K562 (cell line): ENCODE measurements around the gene CYTH1. TPM values are rescaled to one million over a fixed set of nuclear protein-coding genes. Genes with fewer than 3 reads are reported as not detected.

Experiments
- ATF4 ChIP-seq: fragments of 450-650 bp; formaldehyde crosslinking; IDR thresholded peaks from 2 replicates; pipeline ENCODE4 v1.4.0; 2022; ENCODE audit warnings: mild to moderate bottlenecking, moderate library complexity
- E4F1 ChIP-seq: fragments of 250-450 bp; sonication (Bioruptor Pico); IDR thresholded peaks from 2 replicates; pipeline ENCODE4 v1.5.0; 2021; ENCODE audit warnings: mild to moderate bottlenecking, borderline replicate concordance
- FOSL1 ChIP-seq: fragments of 200-800 bp; sonication (Bioruptor generic); conservative IDR thresholded peaks from 2 replicates; pipeline ENCODE4 v1.6.1; 2016; ENCODE audit warnings: missing genetic modification characterization, missing compliant biosample characterization
- MBD2 ChIP-seq: sonication (generic); IDR thresholded peaks from 2 replicates; pipeline ENCODE4 v1.6.1; 2016; ENCODE audit warnings: low read depth, borderline replicate concordance
- MXI1 ChIP-seq: IDR thresholded peaks from 2 replicates; pipeline ENCODE4 v1.6.1; 2011; ENCODE audit warnings: low read depth, mild to moderate bottlenecking, improper control_type of control experiment, low read length
- NFXL1 ChIP-seq: fragments of 450-650 bp; formaldehyde crosslinking; IDR thresholded peaks from 2 replicates; pipeline ENCODE4 v1.4.0; 2021; ENCODE audit warnings: mild to moderate bottlenecking
- PRDM10 ChIP-seq: fragments of 450-650 bp; IDR thresholded peaks from 2 replicates; pipeline ENCODE4 v1.6.1; 2018; ENCODE audit not compliant: partially characterized antibody
- SREBF1 ChIP-seq: fragments of 150-350 bp; IDR thresholded peaks from 2 replicates; pipeline ENCODE4 v1.6.1; 2014; ENCODE audit warnings: antibody characterized with exemption, low read depth, low read length, borderline replicate concordance
- SRF ChIP-seq, 2 experiments: fragments of 250-450, 450-650 bp in 1 of 2; sonication (Bioruptor Pico) in 1 of 2; sonication (generic) in 1 of 2; formaldehyde crosslinking; IDR thresholded peaks; 2 replicates each; pipeline versions ENCODE4 v1.5.0 to v1.5.1; 2020 to 2022; ENCODE audit warnings: mild to moderate bottlenecking in 1 of 2, missing genetic modification reagents in 1 of 2
- ZBTB33 ChIP-seq: sonication (generic); formaldehyde crosslinking; IDR thresholded peaks from 2 replicates; pipeline ENCODE4 v1.8.1; 2023; ENCODE audit warnings: mild to moderate bottlenecking, missing genetic modification reagents
- ZNF77 ChIP-seq: fragments of 250-450 bp; sonication (Bioruptor Pico); IDR thresholded peaks from 2 replicates; pipeline ENCODE4 v1.5.0; 2020
- polyA plus RNA-seq, 8 experiments: library from polyadenylated mRNA; depleted of rRNA in 4 of 8; stranded (reverse) in 5 of 8; unstranded in 3 of 8; fragments of >200 nt; fragmentation: Nextera tagmentation in 2 of 8; fragmentation: Illumina TruSeq in 1 of 8; extraction: Ambion mirVana in 2 of 8; extraction: Trizol in 1 of 8; gene quantifications; 2 replicates each; pipeline versions ENCODE4 v1.2.1 to v1.2.3, GENCODE V29; 2011 to 2014; ENCODE audit warnings: inconsistent platforms in 1 of 8, missing spikeins in 1 of 8
- total RNA-seq, 7 experiments: library from RNA; depleted of rRNA in 6 of 7; stranded (reverse); fragments of >200 nt in 6 of 7; fragmentation: Illumina TruSeq in 2 of 7; extraction: Trizol in 2 of 7; gene quantifications; 2 replicates each; pipeline versions ENCODE4 v1.2.1 to v1.2.3, GENCODE V29; 2011 to 2021; ENCODE audit warnings: low replicate concordance in 1 of 7

Gene CYTH1
- total and polyA plus RNA-seq, 9 of the 15 experiments (the other 6 are each of a cell fraction or from before 2014, with no cell fraction given) = 0.52 to 27.7 (median 16.8) TPM

GRCh38 chr17:78824240-78824639 is 42.2 kb upstream of the CYTH1 start (continued):
- TF ChIP-seq E4F1 (CRISPR knock-in tag) (no peak), PRDM10 (no peak), ZBTB33 (CRISPR knock-in tag) (no peak), MXI1 (no peak), ATF4 (CRISPR knock-in tag) (no peak), SREBF1 (no peak), SRF (CRISPR knock-in tag; IDR thresholded peaks at IDR 0.05) (no peak), MBD2 (no peak), ZNF77 (CRISPR knock-in tag) (no peak), NFXL1 (CRISPR knock-in tag) (no peak), FOSL1 (tag) (no peak)
